GM19238 (cell line): ENCODE measurements around the gene WDR41.
"Not testable (repeated sequence)": the region's sequence is repeated elsewhere in the genome, so short reads cannot be mapped to it uniquely, and the experiment has no call there.

ENCODE experiments used
- DNase-seq: peaks from one replicate; pipeline ENCODE4 v3.0.0; 2011; ENCODE audit warnings: low spot score; ENCODE audit not compliant: insufficient read length

WDR41 gene

DNA sequence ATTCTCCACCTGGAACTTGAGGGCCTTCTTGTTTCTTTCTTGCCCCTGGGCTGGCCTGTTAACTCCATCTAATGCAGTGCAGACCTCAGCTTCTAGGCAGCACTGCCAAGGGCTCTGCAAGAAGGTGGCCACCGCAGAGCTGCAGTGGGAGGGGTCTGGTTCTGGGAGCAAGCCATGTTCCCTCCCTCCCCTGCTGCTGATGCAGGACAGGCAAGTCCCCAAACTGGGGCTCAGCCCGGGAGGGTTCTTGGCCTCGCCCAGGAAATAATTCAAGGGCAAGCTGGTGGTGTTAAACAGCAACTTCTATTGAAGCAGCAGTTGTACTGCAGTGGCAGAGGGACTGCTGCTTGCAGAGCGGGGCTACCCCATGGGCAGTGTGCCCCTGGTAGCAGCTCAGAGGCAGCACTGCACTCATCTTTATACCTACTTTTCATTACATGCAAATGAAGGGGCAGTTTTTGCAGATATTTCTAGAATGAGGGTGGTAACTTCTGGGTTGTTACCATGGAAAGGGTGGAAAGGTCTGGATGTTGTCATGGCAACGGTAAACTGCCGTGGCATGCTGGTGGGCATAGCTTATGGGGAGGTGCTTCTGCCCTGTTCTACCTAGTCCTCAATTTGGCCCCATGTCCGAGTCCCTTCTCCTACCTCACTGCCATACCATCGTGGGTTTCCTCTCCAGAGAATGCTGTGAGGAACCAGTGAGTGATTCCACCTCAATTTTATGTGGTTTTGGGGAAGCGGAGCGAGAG lies 82.1 kb downstream of the WDR41 start:
- DNase-seq = no peak

DNA sequence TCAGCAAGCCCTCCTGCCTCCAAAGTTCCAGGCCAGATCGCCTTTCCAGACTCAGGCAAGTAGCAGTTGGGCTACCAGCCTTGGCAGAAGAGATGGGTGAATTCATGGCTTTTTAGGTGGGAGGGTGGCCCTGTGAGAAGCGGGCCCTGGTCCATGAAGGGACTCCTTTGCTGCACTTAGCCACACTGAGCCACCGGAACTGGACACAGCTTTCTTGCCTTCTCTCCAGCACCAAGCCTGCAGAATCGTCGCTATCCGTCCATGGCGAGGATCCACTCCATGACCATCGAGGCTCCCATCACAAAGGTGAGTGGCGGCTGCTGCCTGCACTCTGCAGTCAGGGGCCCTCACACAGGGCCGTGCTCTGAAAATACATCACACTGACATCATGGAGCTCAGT lies 85.0 kb downstream of the WDR41 start:
- DNase-seq = no peak

DNA sequence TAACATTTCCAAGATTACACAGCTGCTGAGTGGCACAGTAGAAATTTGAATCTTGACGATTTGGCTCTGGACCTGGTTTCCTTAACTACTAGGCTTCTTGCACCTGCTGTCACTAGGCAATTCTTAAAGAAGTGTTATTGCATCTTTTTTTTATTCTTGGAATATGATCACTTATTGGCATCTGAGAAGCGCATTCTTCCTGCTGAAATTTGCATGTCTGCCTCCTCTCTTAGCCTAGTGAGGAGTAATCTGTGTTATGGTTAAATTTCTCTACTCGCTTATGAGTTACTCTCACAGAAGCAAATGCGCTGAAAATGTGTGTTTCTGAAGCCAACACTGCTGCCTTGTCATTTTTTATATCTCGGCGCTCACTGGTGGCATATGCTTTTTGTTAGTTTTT lies 89.3 kb downstream of the WDR41 start:
- no peak for DNase-seq

DNA sequence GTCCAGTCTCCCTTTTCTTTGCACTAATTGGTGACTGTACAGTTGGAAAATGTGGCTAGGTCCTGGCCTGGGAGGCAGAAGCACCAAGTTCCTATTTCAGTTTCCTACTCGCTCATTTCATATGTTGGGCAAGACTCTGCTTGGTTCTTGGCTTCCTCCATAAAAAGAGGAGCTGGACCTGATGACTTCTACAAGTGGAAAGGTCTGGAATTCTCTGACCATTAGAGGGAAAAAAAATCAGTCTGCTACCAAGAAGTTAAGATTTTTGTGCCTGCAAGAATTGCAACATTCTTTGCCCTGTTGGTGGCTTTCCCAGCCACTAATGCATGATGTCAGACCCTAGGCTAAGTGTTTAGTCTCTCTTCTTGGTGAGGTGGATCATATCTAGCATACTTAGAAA lies 91.5 kb downstream of the WDR41 start:
- DNase-seq = no peak

DNA sequence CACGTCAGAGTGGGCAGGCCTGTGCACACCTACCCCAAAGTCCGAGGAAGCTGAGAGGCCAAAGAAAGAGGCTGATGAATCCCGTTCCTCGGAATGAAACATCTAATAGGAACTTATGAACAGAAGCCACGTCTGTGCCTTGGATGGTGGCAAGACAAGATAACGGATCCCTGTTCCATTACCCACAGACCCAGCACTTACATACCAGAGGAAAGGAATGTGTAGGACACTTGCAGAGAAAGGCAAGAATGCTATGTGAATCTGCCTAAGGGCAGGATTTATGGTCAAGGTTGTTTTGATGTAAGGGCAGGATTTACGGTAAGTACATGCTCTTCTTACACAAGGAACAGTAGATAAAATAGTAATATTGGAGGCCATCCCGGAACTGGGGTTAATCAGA lies 93.2 kb downstream of the WDR41 start:
- DNase-seq = no peak

DNA sequence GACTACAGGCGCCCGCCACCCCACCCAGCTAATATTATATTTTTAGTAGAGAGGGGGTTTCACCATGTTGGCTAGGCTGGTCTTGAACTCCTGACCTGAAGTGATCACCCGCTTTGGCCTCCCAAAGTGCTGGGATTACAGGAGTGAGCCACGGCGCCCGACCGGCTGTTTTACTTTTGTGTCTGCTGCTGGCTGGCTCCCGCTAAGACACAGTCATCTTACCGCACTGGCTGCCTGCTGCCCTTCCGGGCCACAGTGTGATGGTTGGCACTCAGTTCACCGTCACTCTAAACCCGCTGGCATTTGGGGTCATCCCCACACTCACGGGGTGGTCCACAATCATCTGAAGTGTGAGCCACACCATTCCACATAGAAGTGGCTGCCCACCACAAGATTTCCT lies 93.7 kb downstream of the WDR41 start:
- no peak for DNase-seq

DNA sequence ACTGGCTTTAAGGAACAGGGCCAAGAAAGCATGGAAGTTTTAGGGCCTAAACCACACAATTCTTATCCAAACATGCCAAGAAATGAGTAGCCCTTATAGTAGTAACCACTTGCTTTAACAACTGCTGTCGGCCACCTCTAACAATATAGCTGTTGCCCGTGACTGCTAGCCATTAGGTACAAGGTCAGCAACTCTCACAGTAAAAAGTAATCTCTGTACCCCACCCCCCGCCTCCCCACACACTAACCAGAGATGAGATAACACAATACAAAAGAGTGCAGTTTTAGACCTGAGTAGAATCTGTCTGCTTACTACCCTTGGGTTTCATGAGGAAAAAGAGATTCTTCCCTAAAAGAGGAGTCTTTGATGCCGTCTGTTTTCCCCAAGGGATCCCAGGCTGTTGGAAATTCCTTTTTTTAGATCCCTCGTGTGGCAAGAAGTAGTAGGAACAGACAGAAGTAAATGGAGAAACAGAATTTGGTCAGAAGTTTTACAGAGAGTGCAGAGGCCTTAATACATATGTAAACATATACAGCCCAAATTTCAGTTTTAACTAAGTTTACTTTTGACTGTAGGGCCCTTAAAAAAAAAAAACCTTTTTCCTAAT lies 94.3 kb downstream of the WDR41 start:
- no peak for DNase-seq

- DNase-seq = no peak
Measured at GRCh38 chr5:77396017-77396416, 96.1 kb downstream of the WDR41 start.

DNA sequence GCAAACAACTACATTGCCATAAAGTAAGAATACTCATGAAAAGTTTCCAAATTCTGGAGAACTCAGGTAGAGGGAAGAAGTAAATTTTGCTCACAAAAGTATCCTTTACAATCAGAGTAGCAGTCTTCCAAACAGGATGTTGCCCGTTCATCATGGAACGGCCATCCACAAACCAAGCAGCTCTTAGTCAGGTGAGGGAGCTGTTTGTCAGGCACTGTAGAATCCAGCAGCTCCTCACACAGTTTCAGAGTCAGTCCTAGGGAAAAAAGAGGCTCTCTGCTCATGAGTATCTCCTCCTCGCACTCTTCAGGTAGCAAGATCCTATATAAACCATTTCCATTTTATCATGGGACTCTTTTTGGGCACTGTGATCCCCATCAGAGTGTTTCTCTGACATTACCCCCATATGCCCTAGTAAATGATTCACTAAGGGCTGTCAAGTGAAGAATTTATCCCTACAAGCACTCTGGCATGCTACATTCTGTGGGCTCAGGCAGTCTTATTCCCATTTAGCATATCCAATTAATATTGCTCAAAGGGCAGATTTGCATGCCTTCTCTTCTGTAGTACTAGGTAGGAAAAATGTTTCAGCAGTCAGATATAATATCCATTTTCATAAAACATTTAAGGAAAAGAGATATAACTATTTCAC lies 97.9 kb downstream of the WDR41 start:
- DNase-seq = no peak

DNA sequence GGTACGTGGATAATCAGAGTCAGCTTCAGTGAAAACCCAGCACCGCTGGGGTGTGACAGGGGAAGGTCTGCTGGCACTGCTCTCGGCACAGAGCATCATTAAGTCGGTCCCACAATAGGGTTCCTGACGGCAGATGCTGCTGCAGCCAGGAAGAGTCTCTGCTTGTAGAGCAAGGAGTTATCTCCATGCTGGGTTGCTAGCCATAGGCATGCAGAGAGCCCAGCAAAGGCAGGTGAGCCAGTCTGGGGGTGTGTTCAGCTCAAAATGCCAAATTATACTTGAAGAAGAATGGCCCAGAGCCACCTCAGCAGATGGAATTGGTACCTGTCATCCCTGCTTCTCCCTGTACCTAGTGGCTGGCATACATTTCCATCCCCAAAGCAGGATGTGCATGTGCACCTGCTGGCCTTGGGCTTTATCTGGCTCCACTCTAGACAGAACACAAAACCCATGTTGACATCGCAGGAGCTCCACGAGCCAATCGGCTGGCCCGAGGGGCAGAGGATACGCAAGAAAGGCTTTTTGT lies 100.8 kb downstream of the WDR41 start:
- DNase-seq = no peak

DNA sequence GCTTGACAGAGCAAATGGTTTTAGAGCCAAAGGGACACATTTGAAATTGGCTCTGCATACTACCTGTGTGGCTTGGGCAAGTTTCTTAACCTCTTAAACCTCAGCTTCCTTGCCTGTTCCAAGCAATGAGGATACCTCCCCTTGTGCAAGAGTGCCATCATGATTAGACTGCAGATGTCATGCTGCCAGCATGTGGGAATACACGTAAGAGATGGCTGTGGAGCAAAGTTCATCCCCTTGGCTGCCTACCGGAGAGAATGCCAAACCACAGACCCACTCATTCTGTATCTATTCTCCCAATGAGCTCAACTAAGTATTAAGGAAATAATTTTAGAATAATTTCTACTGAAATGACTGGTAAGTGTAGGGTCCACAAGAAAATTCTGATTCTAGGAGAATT lies 101.3 kb downstream of the WDR41 start:
- DNase-seq = no peak

GRCh38 chr5:77390221-77390620 lies 101.9 kb downstream of the WDR41 start:
- no peak for DNase-seq

GRCh38 chr5:77389746-77390145 lies 102.4 kb downstream of the WDR41 start:
- no peak for DNase-seq

- not testable (repeated sequence) for DNase-seq
Measured at GRCh38 chr5:77386340-77386739, 105.8 kb downstream of the WDR41 start.

GRCh38 chr5:77383336-77383735 lies 108.8 kb downstream of the WDR41 start:
- not testable (repeated sequence) for DNase-seq
